ENCODE data around the gene SEMA5A.

The SEMA5A gene

GRCh38 chr5:9035346-9035745 lies 510.5 kb downstream of the SEMA5A start:
- no peak overlapping the region for H3K27ac ChIP-seq (ENCODE audit: low read length, poor library complexity, severe bottlenecking)
- no peaks in the 10 kb centered on the region for H3K9me3 ChIP-seq (ENCODE audit: control insufficient read depth, low read length)
- peak overlapping the region; percentile 9 to 64 for H2BK12ac ChIP-seq (ENCODE audit: low read length in 2 of 2)
- no peaks in the 10 kb centered on the region for H3K4me1 ChIP-seq (ENCODE audit: control insufficient read depth, insufficient read depth, low read depth, low read length)
- no peak overlapping the region for H3K9ac ChIP-seq (ENCODE audit: low read length)
- H4K91ac ChIP-seq (ENCODE audit: low read length), result no peak overlapping the region
- H3K14ac ChIP-seq (ENCODE audit: low read length in 2 of 2), result no peak overlapping the region
- H3K4ac ChIP-seq (ENCODE audit: low read depth in 1 of 2, low read length in 2 of 2), result no peak overlapping the region
- H3K18ac ChIP-seq (ENCODE audit: low read depth in 1 of 2, low read length in 2 of 2), result peak overlapping the region; percentile 37 to 43
- no peaks in the 10 kb centered on the region for H3K27me3 ChIP-seq (ENCODE audit: control insufficient read depth in 1 of 2, insufficient read depth in 1 of 2, low read length in 2 of 2)
- no peak overlapping the region for H2AK5ac ChIP-seq (ENCODE audit: low read length, severe bottlenecking)
- no peaks in the 10 kb centered on the region for H3K79me1 ChIP-seq (replicated peaks; ENCODE audit: low read length, poor library complexity, severe bottlenecking)
- no peak overlapping the region for H2BK120ac ChIP-seq (ENCODE audit: low read depth, low read length)
- H2BK5ac ChIP-seq (ENCODE audit: low read depth, low read length, poor library complexity, severe bottlenecking), result no peak overlapping the region
- no peak overlapping the region for H2BK15ac ChIP-seq (ENCODE audit: low read depth, poor library complexity, severe bottlenecking)
- H3K23ac ChIP-seq (ENCODE audit: low read length in 2 of 2), result no peak overlapping the region
- 76% methylated on average over 3 of the region's 3 CpGs for WGBS
- H3K4me3 ChIP-seq (ENCODE audit: insufficient read depth in 1 of 2, low read depth in 1 of 2, low read length in 2 of 2), result no peak overlapping the region
- no peak overlapping the region for H4K8ac ChIP-seq (ENCODE audit: low read length)
- no peak overlapping the region for H2AFZ ChIP-seq (ENCODE audit: low read depth, low read length)
- H3K4me2 ChIP-seq (ENCODE audit: low read length, poor library complexity, severe bottlenecking), result no peak overlapping the region
- peaks cover 0 to 2% of the 10 kb centered on the region in 2 experiments for H3K36me3 ChIP-seq (ENCODE audit: control insufficient read depth in 1 of 2, insufficient read depth in 2 of 2, low read depth in 1 of 2, low read length in 2 of 2)
- no peak for DNase-seq

GRCh38 chr5:9034649-9035048 lies 511.2 kb downstream of the SEMA5A start:
- no peaks in the 10 kb centered on the region for H3K36me3 ChIP-seq (ENCODE audit: control insufficient read depth in 1 of 2, insufficient read depth in 2 of 2, low read depth in 1 of 2, low read length in 2 of 2)
- H2AFZ ChIP-seq (ENCODE audit: low read depth, low read length), result no peak overlapping the region
- H3K4ac ChIP-seq (ENCODE audit: low read depth in 1 of 2, low read length in 2 of 2), result no peak overlapping the region
- H3K23ac ChIP-seq (ENCODE audit: low read length in 2 of 2), result no peak overlapping the region
- no peaks in the 10 kb centered on the region for H3K4me1 ChIP-seq (ENCODE audit: control insufficient read depth, insufficient read depth, low read depth, low read length)
- no peak overlapping the region for H3K27ac ChIP-seq (ENCODE audit: low read length, poor library complexity, severe bottlenecking)
- no peak overlapping the region for H4K8ac ChIP-seq (ENCODE audit: low read length)
- H3K18ac ChIP-seq (ENCODE audit: low read depth in 1 of 2, low read length in 2 of 2), result no peak overlapping the region
- H3K9me3 ChIP-seq (ENCODE audit: control insufficient read depth, low read length), result no peaks in the 10 kb centered on the region
- no peaks in the 10 kb centered on the region for H3K79me1 ChIP-seq (replicated peaks; ENCODE audit: low read length, poor library complexity, severe bottlenecking)
- no peak overlapping the region for H2BK120ac ChIP-seq (ENCODE audit: low read depth, low read length)
- no peak overlapping the region for H2BK5ac ChIP-seq (ENCODE audit: low read depth, low read length, poor library complexity, severe bottlenecking)
- H3K14ac ChIP-seq (ENCODE audit: low read length in 2 of 2), result no peak overlapping the region
- no peak overlapping the region for H3K4me2 ChIP-seq (ENCODE audit: low read length, poor library complexity, severe bottlenecking)
- no peaks in the 10 kb centered on the region for H3K27me3 ChIP-seq (ENCODE audit: control insufficient read depth in 1 of 2, insufficient read depth in 1 of 2, low read length in 2 of 2)
- peak; percentile 83 for DNase-seq
- no peak overlapping the region for H3K9ac ChIP-seq (ENCODE audit: low read length)
- no peak overlapping the region for H2BK12ac ChIP-seq (ENCODE audit: low read length in 2 of 2)
- H2AK5ac ChIP-seq (ENCODE audit: low read length, severe bottlenecking), result no peak overlapping the region
- H4K91ac ChIP-seq (ENCODE audit: low read length), result no peak overlapping the region
- no peak overlapping the region for H3K4me3 ChIP-seq (ENCODE audit: insufficient read depth in 1 of 2, low read depth in 1 of 2, low read length in 2 of 2)
- 80% methylated on average over 1 of the region's 1 CpG for WGBS
- H2BK15ac ChIP-seq (ENCODE audit: low read depth, poor library complexity, severe bottlenecking), result no peak overlapping the region

GRCh38 chr5:9033524-9033923 lies 512.4 kb downstream of the SEMA5A start:
- H2AFZ ChIP-seq (ENCODE audit: low read depth, low read length), result no peak overlapping the region
- no peak overlapping the region for H3K18ac ChIP-seq (ENCODE audit: low read depth in 1 of 2, low read length in 2 of 2)
- no peaks in the 10 kb centered on the region for H3K4me1 ChIP-seq (ENCODE audit: control insufficient read depth, insufficient read depth, low read depth, low read length)
- no peak overlapping the region for H2BK120ac ChIP-seq (ENCODE audit: low read depth, low read length)
- no peak overlapping the region for H2BK12ac ChIP-seq (ENCODE audit: low read length in 2 of 2)
- no peak overlapping the region for H3K27ac ChIP-seq (ENCODE audit: low read length, poor library complexity, severe bottlenecking)
- H2BK15ac ChIP-seq (ENCODE audit: low read depth, poor library complexity, severe bottlenecking), result no peak overlapping the region
- H4K91ac ChIP-seq (ENCODE audit: low read length), result no peak overlapping the region
- no peak overlapping the region for H4K8ac ChIP-seq (ENCODE audit: low read length)
- no peak overlapping the region for H2BK5ac ChIP-seq (ENCODE audit: low read depth, low read length, poor library complexity, severe bottlenecking)
- no peak overlapping the region for H3K14ac ChIP-seq (ENCODE audit: low read length in 2 of 2)
- no peak overlapping the region for H3K4ac ChIP-seq (ENCODE audit: low read depth in 1 of 2, low read length in 2 of 2)
- no peaks in the 10 kb centered on the region for H3K79me1 ChIP-seq (replicated peaks; ENCODE audit: low read length, poor library complexity, severe bottlenecking)
- no peak overlapping the region for H3K23ac ChIP-seq (ENCODE audit: low read length in 2 of 2)
- no peaks in the 10 kb centered on the region for H3K36me3 ChIP-seq (ENCODE audit: control insufficient read depth in 1 of 2, insufficient read depth in 2 of 2, low read depth in 1 of 2, low read length in 2 of 2)
- H2AK5ac ChIP-seq (ENCODE audit: low read length, severe bottlenecking), result no peak overlapping the region
- H3K4me2 ChIP-seq (ENCODE audit: low read length, poor library complexity, severe bottlenecking), result no peak overlapping the region
- 90% methylated on average over 1 of the region's 1 CpG for WGBS
- H3K4me3 ChIP-seq (ENCODE audit: insufficient read depth in 1 of 2, low read depth in 1 of 2, low read length in 2 of 2), result no peak overlapping the region
- no peak for DNase-seq
- H3K9ac ChIP-seq (ENCODE audit: low read length), result no peak overlapping the region
- no peaks in the 10 kb centered on the region for H3K27me3 ChIP-seq (ENCODE audit: control insufficient read depth in 1 of 2, insufficient read depth in 1 of 2, low read length in 2 of 2)
- no peaks in the 10 kb centered on the region for H3K9me3 ChIP-seq (ENCODE audit: control insufficient read depth, low read length)

DNA sequence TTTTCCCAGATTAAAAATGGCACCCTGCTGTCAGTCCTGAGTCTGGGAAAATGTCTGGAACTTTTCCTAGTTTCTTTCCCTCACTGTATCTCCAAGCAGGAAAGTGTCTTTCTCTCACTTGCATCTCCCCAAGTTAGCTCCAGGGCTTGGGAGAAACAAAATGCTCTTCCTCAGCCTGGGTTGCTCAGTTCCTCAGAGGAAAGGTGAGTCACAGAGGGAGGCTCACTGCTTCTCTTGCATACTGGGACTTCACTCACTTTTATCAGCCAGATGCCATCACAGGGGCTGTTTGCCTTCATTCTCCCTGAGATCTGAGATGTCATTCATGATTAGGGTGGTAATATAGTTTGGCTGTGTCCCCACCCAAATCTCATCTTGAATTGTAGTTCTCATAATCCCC lies 519.9 kb downstream of the SEMA5A start:
- H3K9me3 ChIP-seq (ENCODE audit: control insufficient read depth, low read length), result peaks cover 47% of the 10 kb centered on the region
- no peak overlapping the region for H3K9ac ChIP-seq (ENCODE audit: low read length)
- no peaks in the 10 kb centered on the region for H3K4me1 ChIP-seq (ENCODE audit: control insufficient read depth, insufficient read depth, low read depth, low read length)
- no peak overlapping the region for H4K8ac ChIP-seq (ENCODE audit: low read length)
- no peak overlapping the region for H2BK12ac ChIP-seq (ENCODE audit: low read length in 2 of 2)
- H2BK120ac ChIP-seq (ENCODE audit: low read depth, low read length), result no peak overlapping the region
- H4K91ac ChIP-seq (ENCODE audit: low read length), result no peak overlapping the region
- no peaks in the 10 kb centered on the region for H3K36me3 ChIP-seq (ENCODE audit: control insufficient read depth in 1 of 2, insufficient read depth in 2 of 2, low read depth in 1 of 2, low read length in 2 of 2)
- H2AK5ac ChIP-seq (ENCODE audit: low read length, severe bottlenecking), result no peak overlapping the region
- no peak overlapping the region for H3K4me2 ChIP-seq (ENCODE audit: low read length, poor library complexity, severe bottlenecking)
- H3K18ac ChIP-seq (ENCODE audit: low read depth in 1 of 2, low read length in 2 of 2), result no peak overlapping the region
- no peak overlapping the region for H2BK5ac ChIP-seq (ENCODE audit: low read depth, low read length, poor library complexity, severe bottlenecking)
- no peak overlapping the region for H3K4ac ChIP-seq (ENCODE audit: low read depth in 1 of 2, low read length in 2 of 2)
- no peak overlapping the region for H2AFZ ChIP-seq (ENCODE audit: low read depth, low read length)
- no peak overlapping the region for H2BK15ac ChIP-seq (ENCODE audit: low read depth, poor library complexity, severe bottlenecking)
- no peaks in the 10 kb centered on the region for H3K79me1 ChIP-seq (replicated peaks; ENCODE audit: low read length, poor library complexity, severe bottlenecking)
- H3K23ac ChIP-seq (ENCODE audit: low read length in 2 of 2), result no peak overlapping the region
- no peaks in the 10 kb centered on the region for H3K27me3 ChIP-seq (ENCODE audit: control insufficient read depth in 1 of 2, insufficient read depth in 1 of 2, low read length in 2 of 2)
- no peak overlapping the region for H3K27ac ChIP-seq (ENCODE audit: low read length, poor library complexity, severe bottlenecking)
- no peak overlapping the region for H3K4me3 ChIP-seq (ENCODE audit: insufficient read depth in 1 of 2, low read depth in 1 of 2, low read length in 2 of 2)
- H3K14ac ChIP-seq (ENCODE audit: low read length in 2 of 2), result no peak overlapping the region
- DNase-seq, result no peak

Data from mesenchymal stem cell (in vitro differentiated cells and primary cell).